DMS53 treated with DMSO at 0.1 percent for 48 hours (cell line): ENCODE measurements around the gene SIRT2.

Source experiments
- DNase-seq: peaks from one replicate; lab custom pipeline; 2025; ENCODE audit not compliant: unreplicated experiment; lab: John Stamatoyannopoulos, UW

SIRT2 gene

DNA sequence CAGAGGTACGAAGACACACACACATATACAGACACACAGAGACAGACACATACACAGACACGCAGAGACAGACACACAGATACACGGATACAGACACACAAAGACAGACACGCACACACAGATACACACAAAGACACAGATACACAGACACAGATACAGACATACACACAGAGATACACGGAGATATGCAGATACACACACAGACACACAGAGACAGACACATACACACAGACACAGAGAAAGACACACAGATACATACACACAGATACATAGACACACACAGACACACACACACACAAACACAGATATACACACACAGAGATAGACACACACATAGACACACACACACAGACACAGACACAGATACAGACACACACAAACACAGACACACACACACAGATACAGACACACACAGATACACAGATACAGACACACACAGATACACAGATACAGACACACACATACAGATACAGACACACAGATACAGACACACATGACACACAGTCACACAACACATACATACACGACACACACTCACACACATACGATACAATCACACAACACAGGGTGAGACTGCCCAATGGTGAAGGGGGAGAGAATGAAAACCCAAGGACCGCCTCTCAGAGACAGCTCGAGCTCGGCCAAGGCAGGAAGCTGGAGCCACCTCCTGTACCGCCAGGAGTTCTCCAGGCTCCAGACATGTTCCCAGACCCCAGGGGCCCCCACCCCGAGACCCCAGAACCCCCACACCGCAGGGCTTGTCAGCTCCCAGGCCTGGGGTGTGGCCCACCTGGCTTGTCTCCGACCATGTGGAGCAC, 21.4 kb upstream of the SIRT2 start:
- DNase-seq: no peak

DNA sequence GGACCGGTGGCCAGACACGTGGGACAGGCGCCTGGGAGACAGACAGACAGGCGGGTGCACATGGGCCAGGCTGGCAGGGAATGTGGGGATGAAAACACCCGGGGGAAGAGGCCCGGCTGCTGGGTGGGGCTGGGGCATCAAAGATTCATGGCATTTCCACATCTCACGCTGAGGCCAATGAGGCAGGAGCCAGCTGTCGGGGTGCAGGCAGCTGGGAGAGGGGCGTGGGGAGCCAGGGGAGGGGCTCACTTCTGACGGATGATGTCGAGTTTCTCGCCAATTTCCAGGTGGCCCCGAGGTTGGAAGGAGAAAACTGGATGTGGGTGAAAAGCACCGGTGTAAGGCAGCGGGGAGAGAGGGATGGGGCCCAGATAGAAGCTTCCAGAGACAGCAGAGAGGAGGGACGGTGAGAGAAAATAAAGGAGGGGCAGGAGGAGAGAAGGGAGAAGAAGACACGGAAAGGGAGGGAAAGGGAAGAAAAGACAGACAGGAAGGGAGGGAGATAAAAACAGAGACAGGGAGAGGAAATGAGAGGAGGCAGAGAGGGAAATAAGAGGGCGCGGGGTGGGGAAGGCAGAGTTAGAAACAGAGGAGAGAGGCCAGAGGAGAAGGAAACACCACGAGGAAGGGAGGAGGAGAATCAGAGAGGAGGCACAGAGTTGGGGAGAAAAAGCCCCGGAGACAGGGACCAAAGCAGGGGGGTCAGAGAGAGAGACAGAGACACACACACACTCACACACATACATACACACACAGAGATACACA, 20.6 kb upstream of the SIRT2 start:
- no peak for DNase-seq

DNA sequence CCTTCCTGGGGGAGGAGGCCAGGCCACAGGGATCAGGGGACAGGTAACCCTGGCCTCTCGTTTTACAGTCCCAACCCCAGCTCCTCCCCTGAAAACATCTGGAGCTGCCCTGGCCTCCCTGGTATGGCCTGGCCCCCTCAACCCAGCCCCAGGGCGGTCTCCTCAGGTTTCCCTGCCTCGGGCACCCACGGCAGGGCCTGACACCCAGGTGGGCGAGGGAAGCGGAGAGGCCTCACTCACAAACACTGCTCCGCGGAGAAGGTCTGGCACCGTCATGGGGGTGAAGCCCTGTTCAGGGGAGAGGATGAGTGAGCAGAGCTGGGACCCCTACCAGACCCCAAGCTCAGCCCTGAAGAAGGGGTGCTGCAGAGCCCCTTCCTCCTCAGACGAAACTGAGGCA, 19.1 kb upstream of the SIRT2 start:
- no peak for DNase-seq

DNA sequence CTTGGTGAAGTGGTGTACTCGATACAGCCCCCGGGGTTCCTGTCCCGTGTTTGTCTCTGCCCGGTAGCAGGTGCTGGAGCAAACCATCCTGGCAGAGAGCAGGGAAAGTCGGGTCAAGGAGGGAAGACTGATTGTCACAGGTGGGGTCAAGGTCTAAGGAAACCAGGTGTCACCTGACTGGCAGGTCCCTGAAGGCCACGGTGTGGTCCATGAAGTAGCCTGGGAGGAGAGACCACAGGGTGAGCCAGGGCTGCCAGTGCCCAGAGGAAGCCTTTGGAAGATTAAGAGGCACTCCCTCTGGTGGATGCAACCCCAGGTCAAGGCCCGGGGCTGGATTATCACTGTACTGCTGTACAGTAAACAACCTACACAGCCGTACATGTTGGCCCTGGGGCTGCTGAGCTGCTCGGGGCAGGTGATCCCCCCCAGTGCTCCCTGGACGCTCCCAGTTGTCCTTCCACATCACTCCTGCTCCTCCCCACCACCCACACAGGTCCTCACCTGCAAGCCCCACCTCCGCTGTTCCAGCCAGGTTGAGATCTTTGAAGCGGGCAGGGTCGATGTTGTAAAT, 18.6 kb upstream of the SIRT2 start:
- DNase-seq: no peak

DNA sequence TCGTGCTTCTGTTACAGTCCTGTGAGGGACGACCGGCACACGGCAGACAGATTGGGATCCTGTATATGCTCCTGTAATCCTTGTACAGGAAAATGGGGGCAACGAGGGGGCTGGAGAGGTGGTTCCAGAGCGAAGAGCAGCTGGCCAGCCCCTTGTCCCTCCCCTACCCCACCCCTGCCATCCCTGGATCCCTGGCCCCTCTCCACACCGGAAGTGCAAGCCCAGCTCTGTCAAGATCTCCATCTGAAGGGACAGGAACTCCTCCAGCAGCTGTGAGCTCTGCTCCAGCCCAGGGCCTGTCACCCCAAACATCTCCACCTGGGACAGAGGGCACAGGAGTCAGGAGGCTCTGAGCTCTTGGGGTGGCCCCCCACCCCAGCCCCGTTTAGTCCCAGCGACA, 18.1 kb upstream of the SIRT2 start:
- no peak for DNase-seq

DNA sequence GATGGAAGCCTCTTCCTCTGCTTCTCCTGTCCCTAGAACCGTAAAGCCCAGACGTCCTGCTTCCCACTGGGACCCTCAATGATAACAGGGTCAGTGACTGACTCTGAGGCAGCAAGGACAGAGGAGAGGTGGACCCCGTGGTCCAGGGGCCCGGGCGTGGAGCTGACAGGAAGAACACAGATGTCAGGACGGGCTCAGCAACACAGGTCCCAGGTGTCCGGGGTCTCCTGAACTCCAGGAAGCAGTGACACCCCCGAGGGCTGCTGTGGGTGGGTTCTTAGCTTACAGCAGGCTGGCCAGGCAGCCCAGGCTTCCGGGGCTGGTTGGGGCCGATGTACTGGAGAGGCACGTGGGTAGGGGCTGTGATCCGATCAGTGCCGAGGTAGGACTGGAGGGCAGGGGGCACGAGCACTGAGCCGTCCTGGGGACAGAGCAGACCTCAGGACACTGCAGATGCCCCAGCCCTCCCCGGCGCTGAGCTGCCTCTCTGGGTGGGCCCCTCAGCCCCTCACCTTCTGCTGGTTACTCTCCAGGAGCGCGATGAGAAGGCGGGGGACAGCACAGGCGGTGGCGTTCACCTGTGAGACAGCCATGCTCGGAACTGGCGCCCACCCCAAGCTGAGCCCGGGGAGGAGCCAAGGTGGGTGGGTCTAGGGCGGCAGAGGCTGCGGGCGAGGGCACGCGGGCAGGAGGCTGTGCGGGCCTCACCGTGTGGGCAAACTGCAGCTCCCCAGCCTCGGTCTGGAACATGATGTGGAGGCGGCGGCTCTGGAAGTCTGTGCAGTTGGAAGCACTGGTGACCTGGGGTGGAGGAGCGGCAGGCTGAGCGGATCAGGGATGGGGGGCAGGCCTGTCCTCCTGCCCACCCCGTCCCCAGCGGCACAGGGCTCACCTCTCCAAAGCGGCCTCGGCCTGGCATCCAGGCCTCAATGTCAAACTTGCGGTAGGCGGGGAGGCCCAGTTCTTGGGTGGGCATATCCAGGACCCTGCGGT, 16.2 kb upstream of the SIRT2 start:
- DNase-seq: no peak

DNA sequence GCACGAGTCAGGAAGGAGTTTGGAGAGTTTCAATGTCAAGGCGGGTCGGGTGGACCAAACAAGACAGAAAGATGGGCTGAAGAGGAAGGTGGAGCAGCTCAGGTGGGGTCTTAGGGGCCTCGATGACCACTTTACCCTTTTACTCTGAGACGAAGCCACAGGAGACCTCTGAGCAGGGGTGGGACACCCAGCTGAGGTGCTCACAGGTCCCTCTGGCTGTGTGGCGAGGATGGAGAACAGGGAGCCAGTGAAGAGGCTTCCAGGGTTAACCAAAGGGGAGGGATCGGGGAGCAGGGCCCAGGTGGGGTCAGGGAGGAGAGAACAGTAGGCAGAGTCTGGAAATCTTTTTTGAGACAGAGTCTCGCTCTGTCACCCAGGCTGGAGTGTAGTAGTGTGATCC, 14.5 kb upstream of the SIRT2 start:
- DNase-seq: no peak

DNA sequence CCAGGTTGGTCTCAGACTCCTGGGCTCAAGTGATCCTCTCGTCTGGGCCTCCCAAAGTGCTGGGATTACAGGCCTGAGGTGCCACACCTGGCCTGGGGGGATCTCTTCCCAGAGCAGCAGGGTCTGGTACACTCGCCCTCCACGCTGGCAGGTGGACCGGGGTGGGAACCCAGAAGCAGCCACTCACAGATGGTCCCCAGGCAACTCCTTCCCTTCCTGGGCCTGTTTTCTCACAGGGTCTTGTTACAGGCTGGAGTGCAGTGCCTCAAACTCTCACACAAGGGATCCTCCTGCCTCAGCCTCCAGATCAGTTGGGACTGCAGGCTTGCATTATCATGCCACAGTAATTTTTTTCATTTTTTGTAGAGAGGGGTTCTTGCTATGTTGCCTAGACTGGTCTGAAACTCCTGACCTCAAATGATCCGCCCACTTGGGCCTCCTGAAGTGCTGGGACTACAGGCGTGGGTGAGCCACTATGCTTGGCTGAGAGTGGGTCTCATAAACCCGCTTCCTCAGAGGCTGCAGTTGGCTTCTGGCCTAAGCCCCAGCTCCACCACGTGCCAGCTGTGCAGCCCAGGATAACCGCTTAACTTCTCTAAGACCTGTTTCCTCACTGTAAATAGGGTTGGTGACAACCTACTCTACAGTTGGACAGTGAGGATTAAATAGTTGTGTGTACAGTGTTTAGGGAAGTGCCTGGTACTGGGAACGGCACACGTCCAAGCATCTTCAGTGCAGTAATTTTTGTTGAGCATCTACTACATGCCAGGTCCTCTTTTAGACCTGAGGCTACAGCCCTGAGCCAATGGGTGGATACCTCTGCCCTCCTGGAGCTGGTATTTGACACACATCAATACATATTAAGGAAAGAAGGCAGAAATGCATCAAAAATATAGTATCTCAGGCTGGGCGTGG, 13.4 kb upstream of the SIRT2 start:
- no peak for DNase-seq

DNA sequence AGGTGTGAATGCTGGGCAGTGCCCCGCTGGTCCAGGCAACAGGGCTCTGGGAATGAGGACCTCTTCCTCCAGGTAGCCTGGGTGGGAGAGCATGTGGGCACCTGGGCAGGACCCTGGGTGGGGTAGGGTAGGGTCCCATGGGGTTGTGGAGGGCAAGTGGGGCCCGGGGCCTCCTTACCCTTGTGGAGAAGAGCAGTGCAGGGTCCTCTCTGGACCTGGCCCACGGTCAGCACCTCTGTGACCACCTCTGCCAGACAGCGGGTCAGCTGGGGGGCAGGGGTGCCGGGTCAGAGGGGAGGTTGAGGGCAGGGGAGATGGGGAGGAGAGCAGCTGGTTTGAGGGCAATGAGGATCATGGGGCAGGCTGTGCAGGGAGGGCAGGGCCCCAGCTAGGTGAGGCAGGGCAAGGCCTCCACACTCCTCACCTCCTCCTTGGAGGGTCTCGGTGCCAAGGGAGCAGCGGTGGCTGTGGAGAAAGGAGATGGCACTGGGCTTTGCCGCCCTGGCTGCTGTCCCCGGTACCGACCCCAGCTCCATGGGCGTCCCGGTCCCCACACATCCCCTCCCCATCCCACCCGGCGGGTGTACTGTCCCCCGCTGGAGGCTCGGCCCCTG, 12.1 kb upstream of the SIRT2 start:
- DNase-seq: no peak

DNA sequence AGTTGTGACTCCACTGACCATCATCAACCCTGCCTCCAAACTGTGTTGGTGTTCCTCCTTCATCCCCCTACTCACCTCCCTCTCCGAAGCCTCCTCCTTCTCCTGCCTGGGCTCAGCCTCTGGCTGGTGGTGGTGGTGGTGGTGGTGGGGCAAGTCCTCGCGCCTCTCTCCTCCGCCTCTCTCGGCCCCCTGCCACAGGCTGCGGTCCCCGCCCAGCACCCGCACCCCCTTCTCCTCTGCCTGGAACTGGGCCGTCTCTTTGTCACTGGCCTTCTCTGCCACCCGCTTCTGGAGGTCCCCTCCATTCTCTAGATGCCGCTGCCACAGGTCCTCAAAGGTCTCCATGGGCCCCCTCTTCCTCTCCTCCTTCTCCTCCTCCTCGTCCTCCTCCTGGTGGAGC, 11.1 kb upstream of the SIRT2 start:
- DNase-seq: no peak

DNA sequence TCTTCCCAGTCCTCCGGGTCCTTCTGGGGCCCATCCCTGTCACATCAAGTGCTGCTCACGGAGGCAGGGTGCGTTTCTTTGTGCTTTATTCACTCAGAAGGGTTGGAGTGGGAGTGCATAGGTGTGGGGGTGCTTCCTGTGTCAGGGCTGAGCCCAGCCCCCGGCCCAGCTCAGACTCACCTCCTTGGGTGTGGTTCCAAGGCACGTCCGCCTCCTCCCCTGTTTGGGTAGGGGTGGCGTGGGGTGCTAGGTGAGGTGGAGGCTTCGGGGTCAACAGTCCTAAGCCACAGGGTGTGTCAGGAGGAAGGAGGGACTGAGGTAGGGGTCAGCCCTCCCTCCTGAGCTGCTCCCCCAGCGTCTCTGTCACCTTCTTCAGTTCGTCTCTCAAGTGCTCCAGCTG, 9.5 kb upstream of the SIRT2 start:
- DNase-seq: no peak

DNA sequence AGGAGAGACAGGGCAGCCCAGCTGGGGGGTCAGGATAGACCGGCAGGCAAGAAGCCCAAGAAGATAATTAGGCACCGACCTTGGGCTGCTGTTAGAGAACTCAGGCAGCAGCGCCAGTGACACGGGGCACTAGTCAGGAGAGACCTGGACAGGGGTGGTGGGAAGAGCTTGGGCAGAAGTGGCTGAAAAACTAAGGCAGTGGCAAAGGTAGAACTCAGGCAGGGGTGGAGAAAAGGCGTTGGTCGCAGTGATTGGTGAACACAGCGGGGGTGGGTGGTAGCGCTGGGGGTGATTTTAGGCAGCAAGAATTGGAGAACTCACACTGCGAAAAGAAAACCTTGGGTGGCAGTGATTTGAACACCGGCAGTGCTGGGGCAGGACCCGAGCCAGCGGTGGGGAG, 8.3 kb upstream of the SIRT2 start:
- no peak for DNase-seq

DNA sequence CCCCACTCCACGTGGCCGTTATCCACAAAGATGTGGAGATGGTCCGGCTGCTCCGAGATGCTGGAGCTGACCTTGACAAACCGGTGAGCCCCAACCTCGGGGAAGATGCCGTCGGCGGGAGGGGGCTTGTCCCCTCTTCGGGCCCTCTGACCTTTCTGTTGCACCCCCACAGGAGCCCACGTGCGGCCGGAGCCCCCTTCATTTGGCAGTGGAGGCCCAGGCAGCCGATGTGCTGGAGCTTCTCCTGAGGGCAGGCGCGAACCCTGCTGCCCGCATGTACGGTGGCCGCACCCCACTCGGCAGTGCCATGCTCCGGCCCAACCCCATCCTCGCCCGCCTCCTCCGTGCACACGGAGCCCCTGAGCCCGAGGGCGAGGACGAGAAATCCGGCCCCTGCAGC, 7.8 kb upstream of the SIRT2 start:
- no peak for DNase-seq

DNA sequence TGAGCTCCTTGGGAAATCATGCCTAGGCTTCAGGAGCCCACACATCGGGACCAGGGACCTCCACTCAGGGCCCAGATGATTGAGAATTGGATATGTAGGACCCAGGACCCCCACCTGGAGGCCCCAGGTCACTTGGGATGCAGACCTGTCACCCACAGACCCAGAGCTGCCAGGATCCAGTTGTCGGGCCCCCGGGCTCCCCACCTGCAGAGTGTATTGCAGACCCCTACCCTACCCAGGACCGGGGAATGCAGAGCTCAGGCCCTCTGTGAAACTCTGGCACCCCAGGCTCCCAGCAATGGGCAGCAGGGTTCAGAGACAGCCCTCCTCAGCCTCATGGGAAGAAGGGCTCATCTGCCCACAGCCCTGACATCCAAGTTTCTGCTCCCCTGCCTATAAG, 6.2 kb upstream of the SIRT2 start:
- DNase-seq: no peak

DNA sequence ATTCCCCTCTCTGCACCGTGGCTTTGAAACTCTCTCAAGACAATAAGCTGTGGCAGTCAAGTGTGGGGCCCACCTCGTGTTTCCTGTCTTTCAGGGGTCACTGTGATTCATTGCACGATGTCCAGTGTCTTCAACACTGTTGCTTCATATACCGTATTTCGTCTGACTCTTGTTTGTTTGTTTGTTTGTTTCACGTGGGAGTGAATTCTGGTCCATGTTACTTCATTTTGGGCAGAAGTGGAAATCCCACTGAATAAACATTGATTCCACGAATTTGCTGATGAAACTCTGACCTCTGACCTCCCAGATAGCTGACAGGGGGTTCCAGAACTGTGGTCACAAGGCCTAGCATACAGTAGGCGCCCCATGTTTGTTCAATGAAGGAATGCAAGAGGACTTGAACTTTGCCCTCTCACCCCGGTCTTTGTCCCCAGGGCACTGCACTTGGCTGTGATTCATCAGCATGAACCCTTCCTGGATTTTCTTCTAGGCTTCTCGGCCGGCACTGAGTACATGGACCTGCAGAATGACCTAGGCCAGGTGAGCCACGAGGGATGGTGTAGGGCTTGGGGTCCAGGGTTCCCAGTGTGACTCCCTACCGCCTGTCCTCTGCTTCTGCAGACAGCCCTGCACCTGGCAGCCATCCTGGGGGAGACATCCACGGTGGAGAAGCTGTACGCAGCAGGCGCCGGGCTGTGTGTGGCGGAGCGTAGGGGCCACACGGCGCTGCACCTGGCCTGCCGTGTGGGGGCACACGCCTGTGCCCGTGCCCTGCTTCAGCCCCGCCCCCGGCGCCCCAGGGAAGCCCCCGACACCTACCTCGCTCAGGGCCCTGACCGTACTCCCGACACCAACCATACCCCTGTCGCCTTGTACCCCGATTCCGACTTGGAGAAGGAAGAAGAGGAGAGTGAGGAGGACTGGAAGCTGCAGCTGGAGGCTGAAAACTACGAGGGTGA, 5.4 kb upstream of the SIRT2 start:
- no peak for DNase-seq

DNA sequence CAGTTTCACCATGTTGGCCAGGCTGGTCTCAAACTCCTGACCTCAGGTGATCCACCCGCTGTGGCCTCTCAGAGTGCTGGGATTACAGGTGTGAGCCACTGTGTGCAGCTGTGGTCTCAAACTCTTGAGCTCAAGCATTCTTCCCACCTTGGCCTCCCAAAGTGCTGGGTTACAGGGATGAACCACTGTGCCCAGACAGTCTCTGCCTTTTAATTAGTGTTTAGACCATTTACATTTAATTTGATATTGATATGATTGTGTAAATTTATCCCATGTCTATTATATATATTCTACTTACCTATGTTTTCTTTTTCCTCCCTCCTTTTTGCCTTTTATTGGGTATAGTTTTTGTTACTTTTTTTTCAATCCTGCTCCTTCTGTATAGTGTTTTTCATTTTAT, 2.3 kb upstream of the SIRT2 start:
- no peak for DNase-seq

DNA sequence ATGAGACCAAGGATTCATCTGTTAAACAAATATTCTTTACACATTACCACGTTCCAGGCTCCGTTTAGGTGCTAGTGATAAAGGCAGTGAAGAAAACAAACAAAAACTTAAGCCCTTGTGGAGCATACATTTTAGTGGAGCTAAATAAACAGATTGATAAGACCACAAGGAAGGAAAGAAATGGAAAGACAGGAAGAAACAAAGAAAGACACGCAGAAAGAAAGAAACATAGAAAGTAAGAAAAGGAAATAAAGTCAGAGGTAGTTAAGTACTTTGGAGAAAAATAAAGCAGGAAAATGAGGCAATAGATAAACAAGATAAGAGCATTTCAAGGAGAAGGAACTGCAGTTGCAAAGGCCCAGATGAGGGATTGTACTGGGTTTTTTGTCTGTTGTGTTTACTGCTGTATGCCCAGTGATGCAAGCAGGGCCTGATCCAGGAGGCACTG, 1.3 kb upstream of the SIRT2 start:
- DNase-seq: no peak

DNA sequence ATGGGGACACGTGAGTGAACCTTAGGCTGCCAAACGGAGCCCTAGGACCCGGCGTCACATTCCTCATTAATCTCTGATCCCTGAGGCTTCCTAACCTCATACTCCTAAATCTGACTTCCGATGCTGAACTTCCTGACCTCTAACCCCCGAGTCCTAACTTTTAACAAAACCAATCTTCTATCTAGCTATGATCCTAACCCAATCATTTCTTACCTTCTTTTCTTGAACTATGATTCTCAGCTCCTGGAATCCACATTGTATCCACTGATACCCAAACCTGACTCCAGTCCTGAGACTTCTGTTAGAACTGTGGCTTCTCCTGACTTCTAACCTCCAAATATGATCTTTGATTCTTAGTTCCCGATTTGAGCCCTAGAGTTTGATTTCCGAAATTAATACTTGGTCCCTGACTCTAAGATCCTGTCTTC, 798 bp upstream of the SIRT2 start:
- peak; percentile 56 for DNase-seq
